T-helper 17 cell (primary cell): Measurements from ENCODE around the gene HOXA9. TPM values are rescaled to one million over a fixed set of nuclear protein-coding genes. Genes with fewer than 3 reads are reported as not detected.

ENCODE experiments used
- ATAC-seq: fragments of 150-1000 bp; cut with Tn5 transposase; 2 replicates; pipeline ENCODE4 v1.10.0; 2021; ENCODE audit warnings: mild to moderate bottlenecking, moderate library complexity
- DNase-seq, 3 donors: peaks; one replicate each; pipeline versions ENCODE4 v3.0.0 to v3.0.0-alpha.2; 2020 to 2021
- H3K9me3 ChIP-seq: one replicate; pipeline ENCODE4 v1.7.0; 2013; ENCODE audit warnings: low read length, mild to moderate bottlenecking; ENCODE audit not compliant: control insufficient read depth, poor library complexity, severe bottlenecking
- H3K27ac Mint-ChIP-seq: one replicate; pipeline ENCODE4 v1.8.0; 2022; ENCODE audit warnings: mild to moderate bottlenecking, moderate library complexity, mixed read lengths
- H3K27me3 Mint-ChIP-seq: one replicate; pipeline ENCODE4 v1.8.0; 2022; ENCODE audit warnings: mixed read lengths
- H3K36me3 Mint-ChIP-seq: one replicate; pipeline ENCODE4 v1.8.0; 2022; ENCODE audit warnings: low read depth, mixed read lengths
- H3K4me1 Mint-ChIP-seq: one replicate; pipeline ENCODE4 v1.8.0; 2022; ENCODE audit warnings: mild to moderate bottlenecking, mixed read lengths
- H3K4me3 Mint-ChIP-seq: one replicate; pipeline ENCODE4 v1.8.0; 2022; ENCODE audit warnings: mild to moderate bottlenecking, moderate library complexity, mixed read lengths
- total RNA-seq, 4 donors: library from RNA in 2 of 4; stranded (reverse) in 2 of 4; gene quantifications; one replicate each; pipeline ENCODE4 v1.2.3 and lab custom pipeline; 2022 to 2026

The HOXA9 gene
- total RNA-seq, 2 donors from 2014 or later: not detected

GRCh38 chr7:27115221-27116026 is 49.9 kb downstream of the HOXA9 start:
- Mint-ChIP-seq H3K36me3 (no peaks in the 10 kb centered on the region), H3K4me1 (no peaks in the 10 kb centered on the region), H3K27me3 (peaks cover 37% of the 10 kb centered on the region), H3K27ac (no peak overlapping the region), H3K4me3 (no peak overlapping the region)
- H3K9me3 ChIP-seq: no peaks in the 10 kb centered on the region
- ATAC-seq (no peak), DNase-seq (no peak)

- no peak overlapping the region for H3K4me3 Mint-ChIP-seq
- no peaks in the 10 kb centered on the region for H3K9me3 ChIP-seq
- ATAC-seq (no peak), DNase-seq (no peak)
- H3K27me3 Mint-ChIP-seq: peaks cover 34% of the 10 kb centered on the region
- H3K36me3 Mint-ChIP-seq: no peaks in the 10 kb centered on the region
- H3K4me1 Mint-ChIP-seq: no peaks in the 10 kb centered on the region
- no peak overlapping the region for H3K27ac Mint-ChIP-seq
Observed at GRCh38 chr7:27114881-27115220, 50.5 kb downstream of the HOXA9 start.

- no peak for ATAC-seq
- no peak overlapping the region for H3K27ac Mint-ChIP-seq
- H3K27me3 Mint-ChIP-seq: peaks cover 28% of the 10 kb centered on the region
- no peak overlapping the region for H3K4me3 Mint-ChIP-seq
- no peaks in the 10 kb centered on the region for H3K9me3 ChIP-seq
- no peak for DNase-seq
- no peaks in the 10 kb centered on the region for H3K4me1 Mint-ChIP-seq
- no peaks in the 10 kb centered on the region for H3K36me3 Mint-ChIP-seq
Observed at GRCh38 chr7:27113991-27114769, 51.2 kb downstream of the HOXA9 start.

GRCh38 chr7:27112955-27113949 is 52.1 kb downstream of the HOXA9 start:
- Mint-ChIP-seq H3K4me1 (no peaks in the 10 kb centered on the region), H3K27ac (no peak overlapping the region), H3K4me3 (no peak overlapping the region), H3K36me3 (no peaks in the 10 kb centered on the region), H3K27me3 (peaks cover 21% of the 10 kb centered on the region)
- no peaks in the 10 kb centered on the region for H3K9me3 ChIP-seq
- DNase-seq: no peak
- no peak for ATAC-seq

Other genes with a start within 250 kb of the HOXA9 start
- gene HOXA1, start 69.5 kb downstream of the HOXA9 start, total RNA-seq: under 1 TPM; 0.60 to 0.72 TPM
- gene HOXA2, start 62.9 kb downstream of the HOXA9 start, total RNA-seq: not detected
- under 1 TPM in 1 of 2 donors, not detected in 1; 0.26 TPM for gene HOXA4, start 34.8 kb downstream of the HOXA9 start, total RNA-seq
- gene HOXA5, start 21.9 kb downstream of the HOXA9 start, total RNA-seq: under 1 TPM in 1 of 2 donors, not detected in 1; 0.26 TPM
- not detected for gene HOXA6, start 17.8 kb downstream of the HOXA9 start, total RNA-seq
- gene HOXA3, start 13.0 kb downstream of the HOXA9 start, total RNA-seq: not detected
- gene HOXA7, start 8.9 kb downstream of the HOXA9 start, total RNA-seq: not detected
- gene HOXA10, start 8.8 kb upstream of the HOXA9 start, total RNA-seq: not detected
- gene HOXA11, start 19.7 kb upstream of the HOXA9 start, total RNA-seq: not detected
- gene HOXA13, start 34.6 kb upstream of the HOXA9 start, total RNA-seq: not detected
- gene EVX1, start 77.3 kb upstream of the HOXA9 start, total RNA-seq: under 1 TPM in 1 of 2 donors, not detected in 1; 0.21 TPM